Tibial artery (tissue), 4 donors: ENCODE results near the gene EFCAB11.
A peak's percentile ranks its signal among the peaks of the same experiment; 100 is the strongest.

Experiments used
- DNase-seq, 2 donors: peaks; one replicate each; pipeline ENCODE4 v3.0.0-alpha.2; 2019
- H3K27ac ChIP-seq, 2 donors: fragments of 200-600 bp; sonication (generic) in 1 of 2; 1 replicate in 1 of 2; 2 replicates in 1 of 2; pipeline ENCODE4 v1.5.1; 2018 to 2019; ENCODE audit warnings: mild to moderate bottlenecking in 1 of 2
- H3K27me3 ChIP-seq, 2 donors: fragments of 200-600 bp; sonication (generic) in 1 of 2; one replicate each; pipeline versions ENCODE4 v1.5.1 to v1.6.0; 2016 to 2019
- H3K36me3 ChIP-seq, 3 donors: fragments of 200-600 bp; sonication (generic) in 2 of 3; one replicate each; pipeline ENCODE4 v1.5.1; 2016 to 2019; ENCODE audit warnings: mild to moderate bottlenecking in 2 of 3
- H3K4me1 ChIP-seq, 4 donors: fragments of 200-600 bp; sonication (generic) in 2 of 4; 1 replicate in 3 of 4; 2 replicates in 1 of 4; pipeline ENCODE4 v1.5.1; 2016 to 2019
- H3K4me3 ChIP-seq, 2 donors: fragments of 200-600 bp; sonication (generic) in 1 of 2; 1 replicate in 1 of 2; 2 replicates in 1 of 2; pipeline ENCODE4 v1.5.1; 2018 to 2019; ENCODE audit warnings: mild to moderate bottlenecking in 2 of 2
- H3K9me3 ChIP-seq, 3 donors: fragments of 200-600 bp; sonication (generic) in 1 of 3; one replicate each; pipeline ENCODE4 v1.5.1; 2016 to 2019
- intact Hi-C: fragments of 100-400 bp; cut with DNase I; formaldehyde crosslinking; loops from one replicate; pipeline ENCODE4 v1.15.0; 2023; ENCODE audit warnings: low total_unique reads
- TF ChIP-seq, protein P1 (sequence below), 2 experiments: fragments of 200-600 bp in 1 of 2; fragments of 450-650 bp in 1 of 2; IDR thresholded peaks; one replicate each; pipeline ENCODE4 v1.5.1; 2017 to 2019; ENCODE audit warnings: antibody characterized with exemption in 2 of 2, mild to moderate bottlenecking in 1 of 2, moderate library complexity in 1 of 2

The EFCAB11 gene

GRCh38 chr14:89906000-89906399, 48.5 kb downstream of the EFCAB11 start:
- peaks cover 0 to 23% (median under 1%) of the 10 kb centered on the region in 4 donors for H3K4me1 ChIP-seq
- intact Hi-C loops, result no loop called here
- TF ChIP-seq, protein P1, sequence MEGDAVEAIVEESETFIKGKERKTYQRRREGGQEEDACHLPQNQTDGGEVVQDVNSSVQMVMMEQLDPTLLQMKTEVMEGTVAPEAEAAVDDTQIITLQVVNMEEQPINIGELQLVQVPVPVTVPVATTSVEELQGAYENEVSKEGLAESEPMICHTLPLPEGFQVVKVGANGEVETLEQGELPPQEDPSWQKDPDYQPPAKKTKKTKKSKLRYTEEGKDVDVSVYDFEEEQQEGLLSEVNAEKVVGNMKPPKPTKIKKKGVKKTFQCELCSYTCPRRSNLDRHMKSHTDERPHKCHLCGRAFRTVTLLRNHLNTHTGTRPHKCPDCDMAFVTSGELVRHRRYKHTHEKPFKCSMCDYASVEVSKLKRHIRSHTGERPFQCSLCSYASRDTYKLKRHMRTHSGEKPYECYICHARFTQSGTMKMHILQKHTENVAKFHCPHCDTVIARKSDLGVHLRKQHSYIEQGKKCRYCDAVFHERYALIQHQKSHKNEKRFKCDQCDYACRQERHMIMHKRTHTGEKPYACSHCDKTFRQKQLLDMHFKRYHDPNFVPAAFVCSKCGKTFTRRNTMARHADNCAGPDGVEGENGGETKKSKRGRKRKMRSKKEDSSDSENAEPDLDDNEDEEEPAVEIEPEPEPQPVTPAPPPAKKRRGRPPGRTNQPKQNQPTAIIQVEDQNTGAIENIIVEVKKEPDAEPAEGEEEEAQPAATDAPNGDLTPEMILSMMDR (IDR thresholded peaks at IDR 0.05), result no peak
- H3K27ac ChIP-seq, result no peak overlapping the region
- H3K4me3 ChIP-seq, result no peak overlapping the region
- no peaks in the 10 kb centered on the region for H3K27me3 ChIP-seq
- no peaks in the 10 kb centered on the region for H3K36me3 ChIP-seq
- DNase-seq, result no peak
- no peaks in the 10 kb centered on the region for H3K9me3 ChIP-seq

DNA sequence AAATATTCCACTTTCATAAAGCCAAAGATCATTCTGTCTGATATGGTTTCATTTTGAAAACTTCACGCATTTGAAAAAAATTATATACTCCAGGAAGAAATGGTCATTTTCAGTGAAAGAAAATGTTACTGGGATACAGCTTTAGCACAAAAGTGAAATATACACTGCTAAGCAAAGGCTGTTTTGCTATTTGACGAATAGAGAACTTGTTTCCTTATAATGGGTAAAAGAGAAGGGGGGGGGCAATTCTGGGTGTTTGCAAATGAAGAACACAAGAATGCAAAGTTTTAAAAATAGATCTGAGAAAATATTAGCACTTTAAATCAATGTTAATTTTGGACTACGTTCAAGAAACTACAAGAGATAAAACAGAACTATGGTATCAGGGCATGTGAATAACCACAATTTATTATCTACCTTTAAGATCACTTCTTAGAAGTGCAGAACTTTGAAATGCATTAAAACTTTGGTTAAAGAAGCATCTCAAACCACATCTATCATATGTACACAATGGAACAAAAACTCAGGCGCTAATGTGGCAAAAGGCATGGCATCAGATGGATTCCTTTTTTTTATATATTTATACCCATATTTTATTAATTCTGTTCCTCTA, 51.1 kb downstream of the EFCAB11 start:
- TF ChIP-seq, protein P1 (IDR thresholded peaks at IDR 0.05), result no peak
- H3K36me3 ChIP-seq, result no peaks in the 10 kb centered on the region
- no peak overlapping the region for H3K4me3 ChIP-seq
- H3K27ac ChIP-seq, result no peak overlapping the region
- H3K27me3 ChIP-seq, result no peaks in the 10 kb centered on the region
- no peak for DNase-seq
- H3K4me1 ChIP-seq, result peaks cover 0 to 14% (median 0%) of the 10 kb centered on the region in 4 donors
- intact Hi-C loops, result no loop called here
- no peaks in the 10 kb centered on the region for H3K9me3 ChIP-seq

DNA sequence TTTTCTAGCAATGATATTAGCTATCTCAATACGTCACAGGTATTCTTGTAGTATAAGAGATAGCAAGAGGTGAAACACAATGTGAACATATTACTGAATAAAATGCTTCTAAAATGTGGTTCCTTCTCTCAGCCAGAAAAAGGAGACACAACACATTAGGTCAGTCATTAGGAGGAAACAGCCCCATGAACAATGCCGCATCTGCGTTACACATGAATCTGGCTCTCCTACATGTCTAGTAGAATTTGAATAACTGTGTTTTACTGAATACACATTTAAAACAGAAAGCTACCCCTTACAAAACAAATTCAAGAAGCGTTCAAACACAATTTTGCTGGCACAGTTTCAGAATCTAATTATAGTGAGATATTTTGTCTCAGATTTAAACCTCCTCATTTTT, 51.6 kb downstream of the EFCAB11 start:
- Histone ChIP-seq H3K27me3 (no peaks in the 10 kb centered on the region), H3K9me3 (no peaks in the 10 kb centered on the region), H3K4me1 (peaks cover 0 to 14% (median 0%) of the 10 kb centered on the region in 4 donors), H3K27ac (no peak overlapping the region), H3K4me3 (no peak overlapping the region), H3K36me3 (no peaks in the 10 kb centered on the region)
- TF ChIP-seq, protein P1 (IDR thresholded peaks at IDR 0.05), result no peak
- intact Hi-C loops, result no loop called here
- no peak for DNase-seq

DNA sequence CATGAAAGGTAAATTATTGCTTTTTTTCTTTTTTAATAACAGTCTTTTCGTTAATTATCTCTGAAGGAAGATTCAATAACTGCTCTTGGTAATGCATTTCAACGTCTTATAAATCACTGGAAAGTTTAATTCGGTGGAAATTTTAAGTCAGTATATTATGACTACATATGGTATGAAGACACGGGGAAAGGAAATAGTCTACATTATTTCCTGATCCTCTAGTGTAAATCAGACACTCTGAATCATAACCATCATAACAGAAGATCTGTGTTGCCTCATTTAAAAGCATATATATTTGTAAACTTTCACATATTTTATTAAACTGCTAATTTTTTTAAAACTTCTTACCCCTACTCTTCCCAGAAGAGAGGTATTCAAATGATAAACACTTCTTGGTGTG, 53.7 kb downstream of the EFCAB11 start:
- Histone ChIP-seq H3K4me1 (peaks cover 0 to 14% (median 0%) of the 10 kb centered on the region in 4 donors), H3K4me3 (no peak overlapping the region), H3K27me3 (no peaks in the 10 kb centered on the region), H3K9me3 (no peaks in the 10 kb centered on the region), H3K27ac (no peak overlapping the region), H3K36me3 (no peaks in the 10 kb centered on the region)
- TF ChIP-seq, protein P1 (IDR thresholded peaks at IDR 0.05), result no peak
- no peak for DNase-seq
- intact Hi-C loops, result no loop called here

DNA sequence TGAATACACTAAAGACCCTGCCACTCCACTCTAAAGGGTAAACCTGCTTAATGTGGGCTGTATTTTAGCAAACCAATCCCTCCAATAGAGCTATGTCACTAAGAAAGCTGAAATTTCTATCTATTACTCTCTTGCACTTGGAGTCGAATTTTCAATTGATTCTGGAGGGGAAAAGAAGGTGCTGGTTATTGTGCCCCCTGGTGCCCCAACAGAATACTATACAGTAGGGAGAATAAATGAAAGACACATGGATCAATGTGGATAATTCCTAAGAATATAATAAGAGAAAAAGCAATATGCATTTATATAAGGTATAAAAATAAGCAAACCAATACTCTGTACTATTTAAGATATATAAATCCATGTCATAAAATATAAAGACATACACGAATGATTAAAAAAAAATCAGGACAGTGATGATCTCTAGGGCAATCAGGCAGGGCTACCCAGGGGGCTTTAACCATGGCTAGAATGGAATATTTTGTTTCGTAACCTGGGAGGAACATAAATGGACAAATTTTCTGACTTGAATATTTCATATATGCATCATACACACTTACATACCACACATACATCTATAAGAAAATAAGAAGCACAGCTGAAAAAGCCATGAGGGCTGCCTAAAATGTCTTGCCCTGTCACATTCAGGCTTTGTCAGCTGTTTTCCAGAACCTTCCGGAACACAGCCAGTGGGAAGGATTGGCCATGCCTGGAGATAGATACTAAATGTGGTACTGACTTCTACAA, 54.4 kb downstream of the EFCAB11 start:
- no peaks in the 10 kb centered on the region for H3K9me3 ChIP-seq
- peaks cover 0 to 14% (median 0%) of the 10 kb centered on the region in 4 donors for H3K4me1 ChIP-seq
- TF ChIP-seq, protein P1 (IDR thresholded peaks at IDR 0.05), result peak; percentile 36 to 38
- intact Hi-C loops, result no loop called here
- H3K4me3 ChIP-seq, result no peak overlapping the region
- no peaks in the 10 kb centered on the region for H3K27me3 ChIP-seq
- no peaks in the 10 kb centered on the region for H3K36me3 ChIP-seq
- DNase-seq, result no peak
- no peak overlapping the region for H3K27ac ChIP-seq
